ENCODE measurements around the gene INSIG1.

DNA sequence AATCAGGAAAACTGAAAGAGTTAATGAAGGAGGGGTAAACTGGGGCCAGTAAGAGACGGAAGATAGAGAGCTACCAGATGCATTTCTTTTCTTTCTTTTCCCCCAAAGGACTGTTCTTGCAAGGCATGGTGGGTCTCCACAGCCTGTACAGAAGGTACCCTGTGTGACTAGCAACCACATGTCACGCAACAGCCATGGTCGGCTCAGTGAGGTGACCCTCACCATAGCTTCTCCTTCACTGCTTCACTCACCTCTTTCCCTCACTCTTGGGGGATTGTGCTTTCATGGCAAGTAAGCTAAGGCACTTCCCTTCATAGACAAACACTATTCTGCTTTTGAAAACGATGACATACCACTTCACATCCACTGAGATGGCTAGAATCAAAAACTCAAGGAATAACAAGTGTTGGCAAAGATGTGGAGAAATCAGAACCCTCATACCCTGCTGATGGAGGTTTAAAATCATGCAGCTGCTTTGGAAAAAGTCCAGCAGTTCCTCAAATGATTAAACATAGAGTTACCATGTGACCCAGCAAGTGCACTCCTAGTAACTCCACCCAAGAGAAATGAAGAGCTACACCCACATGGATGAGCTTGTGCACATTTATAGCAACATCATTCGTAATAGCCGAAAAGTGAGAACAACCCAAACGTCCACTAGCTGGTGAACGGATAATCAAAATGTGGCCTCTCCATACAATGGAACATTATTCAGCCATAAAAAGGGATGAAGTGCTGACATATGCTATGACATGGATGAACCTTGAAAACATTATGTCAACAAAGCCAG, 3.8 kb upstream of the INSIG1 start:
- TF ChIP-seq CTCF (conservative IDR thresholded peaks at IDR 0.05) (no peak), EZH2 (IDR thresholded peaks at IDR 0.05; ENCODE audit: low read depth) (no peak)

Data from PC-9 (cell line).